GM20431 (cell line): Measurements from ENCODE around the gene GNL1.
"Not testable (repeated sequence)": the region's sequence is repeated elsewhere in the genome, so short reads cannot be mapped to it uniquely, and the experiment has no call there.

ENCODE experiments used
- in situ Hi-C: fragments of 300-500 bp; cut with MseI, MboI; formaldehyde crosslinking; loops from one replicate; pipeline ENCODE4 v1.15.0; 2020; ENCODE audit warnings: low sequenced_read_pairs; ENCODE audit not compliant: unreplicated experiment

GNL1 gene

GRCh38 chr6:30533460-30534294, 22.6 kb downstream of the GNL1 start:
- in situ Hi-C loops = no loop called here

- in situ Hi-C loops = no loop called here
Measured at GRCh38 chr6:30530014-30530413, 26.3 kb downstream of the GNL1 start.

GRCh38 chr6:30529349-30529875, 26.9 kb downstream of the GNL1 start:
- in situ Hi-C loops = not testable (repeated sequence)

DNA sequence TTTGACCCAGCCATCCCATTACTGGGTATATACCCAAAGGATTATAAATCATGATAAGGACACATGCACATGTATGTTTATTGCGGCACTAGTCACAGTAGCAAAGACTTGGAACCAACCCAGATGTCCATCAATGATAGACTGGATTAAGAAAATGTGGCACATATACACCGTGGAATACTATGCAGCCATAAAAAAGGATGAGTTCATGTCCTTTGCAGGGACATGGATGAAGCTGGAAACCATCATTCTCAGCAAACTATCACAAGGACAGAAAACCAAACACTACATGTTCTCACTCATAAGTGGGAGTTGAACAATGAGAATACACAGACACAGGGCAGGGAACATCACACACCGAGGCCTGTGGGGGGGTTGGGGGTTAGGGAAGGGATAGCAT, 29.8 kb downstream of the GNL1 start:
- in situ Hi-C loops = not testable (repeated sequence)

DNA sequence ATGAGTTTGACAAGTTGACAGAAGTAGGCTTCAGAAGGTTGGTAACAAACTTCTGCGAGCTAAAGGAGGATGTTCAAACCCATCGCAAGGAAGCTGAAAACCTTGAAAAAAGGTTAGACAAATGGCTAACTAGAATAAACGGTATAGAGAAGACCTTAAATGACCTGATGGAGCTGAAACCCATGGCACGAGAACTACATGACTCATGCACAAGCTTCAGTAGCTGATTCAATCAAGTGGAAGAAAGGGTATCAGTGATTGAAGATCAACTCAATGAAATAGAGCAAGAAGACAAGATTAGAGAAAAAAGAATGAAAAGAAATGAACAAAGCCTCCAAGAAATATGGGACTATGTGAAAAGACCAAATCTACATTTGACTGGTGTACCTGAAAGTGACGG, 34.3 kb downstream of the GNL1 start:
- in situ Hi-C loops = not testable (repeated sequence)

- in situ Hi-C loops = not testable (repeated sequence)
Measured at GRCh38 chr6:30521082-30521481, 35.2 kb downstream of the GNL1 start.

DNA sequence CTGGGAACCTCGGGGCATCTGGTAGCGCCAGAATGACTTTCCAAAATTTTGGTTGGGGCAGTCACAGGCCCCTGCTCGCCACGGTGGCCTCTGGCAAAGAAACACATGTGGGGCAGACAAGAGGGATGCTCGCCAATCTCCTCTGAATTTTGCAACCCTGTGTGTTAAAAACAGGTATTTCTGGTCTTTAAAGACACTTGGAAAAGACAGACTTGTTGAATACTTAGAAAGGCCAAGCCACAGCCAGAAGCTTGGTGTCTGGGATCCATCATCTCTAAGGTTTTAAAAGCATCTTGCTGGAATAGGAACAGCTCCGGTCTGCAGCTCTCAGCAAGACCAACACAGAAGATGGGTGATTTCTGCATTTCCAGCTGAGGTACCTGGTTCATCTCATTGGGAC, 35.8 kb downstream of the GNL1 start:
- in situ Hi-C loops = no loop called here

GRCh38 chr6:30518505-30519145, 37.7 kb downstream of the GNL1 start:
- in situ Hi-C loops = not testable (repeated sequence)

GRCh38 chr6:30517767-30518504, 38.4 kb downstream of the GNL1 start:
- in situ Hi-C loops = not testable (repeated sequence)

- in situ Hi-C loops = not testable (repeated sequence)
Measured at GRCh38 chr6:30516754-30517076, 39.6 kb downstream of the GNL1 start.

DNA sequence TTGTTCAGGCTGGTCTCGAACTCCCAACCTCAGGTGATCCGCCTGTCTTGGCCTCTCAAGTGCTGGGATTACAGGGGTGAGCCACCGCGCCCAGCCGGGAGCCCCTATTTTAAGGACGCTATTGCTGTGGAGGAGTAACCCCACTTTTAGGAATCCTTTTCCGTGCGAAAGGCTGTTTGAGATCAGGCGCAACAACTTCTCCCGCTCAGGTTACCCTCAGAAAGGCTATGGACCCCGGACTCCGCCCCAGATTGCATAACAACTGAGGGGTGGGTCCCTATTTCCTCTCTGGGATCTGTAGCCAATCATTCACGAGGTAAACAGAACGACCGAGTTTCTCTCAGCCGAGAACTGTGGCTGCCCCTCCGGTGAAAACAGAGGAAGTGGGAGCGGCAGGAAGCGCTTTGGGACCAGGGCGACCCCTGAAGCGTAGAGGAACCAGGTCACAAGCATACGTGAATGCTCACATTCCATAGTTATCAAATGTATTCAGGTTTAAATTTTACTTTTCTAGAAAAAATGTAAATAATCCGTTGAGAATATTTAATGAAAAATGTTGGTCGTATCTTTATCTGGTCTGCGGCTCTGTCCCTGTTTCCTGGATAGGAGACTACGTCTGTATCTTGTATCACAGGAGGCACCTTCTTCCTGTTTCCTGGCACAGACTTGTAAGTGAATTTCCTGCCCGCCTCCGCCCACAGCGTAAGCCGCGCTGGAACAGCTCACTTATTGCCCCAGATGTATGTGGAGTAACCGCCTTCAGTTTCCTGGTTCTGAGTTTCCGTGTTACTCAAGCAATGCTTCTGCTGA, 40.1 kb downstream of the GNL1 start:
- in situ Hi-C loops = no loop called here

DNA sequence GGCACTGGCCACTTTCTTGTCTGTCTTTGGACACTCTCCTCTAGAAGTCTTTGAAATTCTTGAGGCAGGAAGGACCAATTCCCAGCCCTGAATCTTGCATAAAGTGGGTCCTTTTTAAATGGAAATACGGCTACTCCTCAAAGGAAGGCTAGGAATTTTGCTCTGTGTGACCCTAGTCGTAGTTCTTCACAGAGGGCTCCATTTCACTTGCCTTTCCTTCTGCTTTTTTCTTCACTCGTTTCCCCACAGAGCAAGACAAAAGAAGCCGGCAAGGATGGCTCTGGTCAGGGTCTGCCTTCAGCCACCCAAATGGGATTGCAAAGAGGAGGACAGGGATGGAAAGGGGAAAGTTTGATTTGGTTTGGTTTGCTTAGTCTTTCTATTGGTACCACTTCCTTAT, 41.2 kb downstream of the GNL1 start:
- in situ Hi-C loops = no loop called here

DNA sequence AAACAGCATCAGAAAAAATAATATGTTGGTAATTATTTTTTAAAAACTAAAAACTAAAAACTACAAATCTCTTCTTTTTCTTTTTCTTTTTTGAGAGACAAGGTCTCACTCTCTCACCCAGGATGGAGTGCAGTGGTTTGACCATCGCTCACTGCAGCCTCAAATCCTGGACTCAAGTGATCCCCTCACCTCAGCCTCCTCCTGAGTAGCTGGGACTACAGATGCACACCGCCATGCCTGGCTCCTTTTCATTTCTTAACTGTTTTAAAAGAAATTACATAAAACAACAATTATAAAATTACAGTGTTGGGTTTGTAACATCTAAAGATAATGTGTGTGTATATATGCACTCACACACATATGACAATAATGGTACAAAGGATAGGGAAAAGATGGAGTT, 42.8 kb downstream of the GNL1 start:
- in situ Hi-C loops = no loop called here

GRCh38 chr6:30511169-30511546, 45.1 kb downstream of the GNL1 start:
- in situ Hi-C loops = no loop called here

GRCh38 chr6:30510419-30511168, 45.7 kb downstream of the GNL1 start:
- in situ Hi-C loops = no loop called here

DNA sequence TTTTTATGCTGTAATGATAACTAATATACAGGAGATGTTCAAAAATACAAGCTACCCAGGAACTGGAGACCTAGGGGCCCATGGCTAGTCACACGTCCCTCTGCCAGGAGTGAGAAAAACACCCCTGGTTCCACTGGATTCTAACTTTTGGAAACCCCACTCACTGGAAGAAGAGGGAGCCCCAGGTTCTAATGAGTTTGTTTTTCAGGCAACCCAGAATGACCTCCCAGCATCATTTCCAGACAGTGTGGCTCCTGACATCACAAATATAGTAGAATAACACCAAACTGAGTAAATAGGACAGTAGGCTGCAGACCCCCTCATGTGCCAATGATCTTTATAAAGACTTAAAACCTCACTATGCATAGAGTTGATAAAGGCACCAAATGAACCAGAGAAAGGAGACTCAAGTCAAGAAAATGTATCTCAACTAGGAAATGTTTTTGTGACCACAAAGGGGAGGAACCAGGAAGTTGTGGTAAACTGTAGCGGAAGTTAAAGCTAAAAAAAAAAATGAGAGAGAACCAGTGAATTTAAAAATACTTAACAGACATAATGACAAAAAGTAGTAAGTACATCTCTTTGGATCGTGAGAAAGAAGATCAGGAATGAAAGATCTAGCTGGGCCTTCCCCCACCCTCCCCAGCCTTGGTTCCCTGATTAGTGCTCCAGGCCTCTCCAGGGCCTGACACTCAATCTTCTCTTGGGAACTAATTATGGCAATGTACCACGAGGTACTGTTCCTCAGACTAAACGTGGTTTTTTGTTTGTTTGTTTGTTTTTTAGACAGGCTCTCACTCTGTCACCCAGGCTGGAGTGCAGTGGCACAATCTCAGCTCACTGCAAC, 47.2 kb downstream of the GNL1 start:
- in situ Hi-C loops = no loop called here

GRCh38 chr6:30507849-30508827, 48.2 kb downstream of the GNL1 start:
- in situ Hi-C loops = no loop called here
